K562 (cell line): ENCODE measurements around the gene GOLPH3L. TPM values are rescaled to one million over a fixed set of nuclear protein-coding genes. Genes with fewer than 3 reads are reported as not detected.

Experiments
- ATAC-seq: fragments of 200-7000 bp; cut with Tn5 transposase; 3 replicates; pipeline ENCODE4 v1.9.1; 2020; ENCODE audit warnings: moderate library complexity
- BruUV-seq: library from RNA; stranded (reverse); fragments of 400-500 nt; replicated peaks from 2 replicates; lab custom pipeline; 2021; lab: Mats Ljungman, UMichigan
- CTCF ChIA-PET: fragments of 300-600 bp; formaldehyde crosslinking; extraction: SDS; loops from one replicate; lab custom pipeline; 2021; ENCODE audit warnings: low intra/inter-chr PET ratio; lab: Yijun Ruan, JAX
- POLR2A ChIA-PET: fragments of 300-600, 350-650 bp; sonication (Branson Sonifier 250); formaldehyde crosslinking; extraction: SDS; loops from one replicate; lab custom pipeline; 2021; ENCODE audit warnings: antibody characterized with exemption, inconsistent platforms; lab: Yijun Ruan, JAX
- DNase-seq, 4 experiments: peaks; one replicate each; pipeline versions ENCODE4 v3.0.0 to v3.0.0-alpha.2; 2011 to 2018; ENCODE audit warnings: low spot score in 3 of 4, mixed read lengths in 3 of 4; ENCODE audit errors: extremely low read depth in 1 of 4
- FAIRE-seq: peaks from 2 replicates; lab custom pipeline; 2011; peaks lifted over from hg19 to GRCh38; lab: Jason Lieb, UNC
- H2AFZ ChIP-seq: 2 replicates; pipeline ENCODE4 v1.6.0; 2011; ENCODE audit warnings: low read depth, low read length, control low read depth, inconsistent platforms
- H3K27ac ChIP-seq: fragments of 200-600 bp; 3 replicates; pipeline ENCODE4 v1.8.0; 2011; ENCODE audit warnings: low read depth, mild to moderate bottlenecking, control low read depth, inconsistent platforms, low read length, moderate library complexity, mixed read lengths; ENCODE audit errors: extremely low read depth
- H3K27me3 ChIP-seq, 2 experiments: fragments of 300-600 bp in 1 of 2; 2 replicates in 1 of 2; 3 replicates in 1 of 2; pipeline versions ENCODE4 v1.6.0 to v1.8.0; 2011; ENCODE audit warnings: inconsistent platforms in 2 of 2, low read length in 2 of 2, mild to moderate bottlenecking in 1 of 2, mixed read lengths in 1 of 2, moderate library complexity in 1 of 2; ENCODE audit not compliant: control insufficient read depth in 2 of 2, insufficient read depth in 2 of 2
- H3K36me3 ChIP-seq: fragments of 300-600 bp; 3 replicates; pipeline ENCODE4 v1.8.0; 2011; ENCODE audit warnings: mild to moderate bottlenecking, low read length, inconsistent platforms; ENCODE audit not compliant: control insufficient read depth, insufficient read depth
- H3K4me1 ChIP-seq, 2 experiments: fragments of 200-600 bp in 1 of 2; replicated peaks in 1 of 2; 2 replicates in 1 of 2; 3 replicates in 1 of 2; pipeline versions ENCODE4 v1.5.1 to v1.8.0; 2011; ENCODE audit warnings: inconsistent platforms in 2 of 2, low read length in 2 of 2, mild to moderate bottlenecking in 1 of 2, mixed read lengths in 1 of 2, moderate library complexity in 1 of 2; ENCODE audit not compliant: control insufficient read depth in 2 of 2, insufficient read depth in 2 of 2
- H3K4me2 ChIP-seq: 2 replicates; pipeline ENCODE4 v1.6.1; 2011; ENCODE audit warnings: low read length, control low read depth, inconsistent platforms, mixed read lengths; ENCODE audit not compliant: insufficient read depth
- H3K4me3 ChIP-seq: fragments of 200-600 bp; sonication (generic), shearing (Covaris generic); 2 replicates; pipeline ENCODE4 v1.5.1; 2016; ENCODE audit warnings: control low read depth, inconsistent platforms
- H3K79me2 ChIP-seq: fragments of 200-600 bp; 3 replicates; pipeline ENCODE4 v1.8.0; 2011; ENCODE audit warnings: low read length, inconsistent platforms; ENCODE audit not compliant: control insufficient read depth, insufficient read depth
- H3K9ac ChIP-seq, 2 experiments: 2 replicates each; pipeline versions ENCODE4 v1.6.0 to v1.6.1; 2011; ENCODE audit warnings: low read depth in 2 of 2, low read length in 2 of 2, control low read depth in 1 of 2, inconsistent platforms in 1 of 2, mild to moderate bottlenecking in 1 of 2, mixed read lengths in 1 of 2; ENCODE audit not compliant: insufficient read depth in 1 of 2
- H3K9me1 ChIP-seq: one replicate; pipeline ENCODE4 v1.6.0; 2011; ENCODE audit warnings: inconsistent platforms, mild to moderate bottlenecking, low read length, moderate library complexity; ENCODE audit not compliant: control insufficient read depth, insufficient read depth
- H3K9me3 ChIP-seq: replicated peaks from 2 replicates; pipeline ENCODE4 v1.5.1; 2011; ENCODE audit warnings: low read depth, low read length, inconsistent platforms; ENCODE audit not compliant: control insufficient read depth, insufficient read depth
- H4K20me1 ChIP-seq: replicated peaks from 2 replicates; pipeline ENCODE4 v1.6.1; 2011; ENCODE audit warnings: low read length, inconsistent platforms, mixed read lengths; ENCODE audit not compliant: control insufficient read depth, insufficient read depth
- ATF3 ChIP-seq, 2 experiments: fragments of 450-650 bp in 1 of 2; sonication (generic) in 1 of 2; formaldehyde crosslinking in 1 of 2; IDR thresholded peaks in 1 of 2; conservative IDR thresholded peaks in 1 of 2; 2 replicates each; pipeline versions ENCODE4 v1.6.1 to v1.8.1; 2016 to 2023; ENCODE audit warnings: mild to moderate bottlenecking in 2 of 2, moderate library complexity in 2 of 2, inconsistent platforms in 1 of 2, missing genetic modification reagents in 1 of 2
- FOSL1 ChIP-seq: fragments of 200-800 bp; sonication (Bioruptor generic); conservative IDR thresholded peaks from 2 replicates; pipeline ENCODE4 v1.6.1; 2016; ENCODE audit warnings: missing genetic modification characterization, missing compliant biosample characterization
- JUND ChIP-seq, 2 experiments: IDR thresholded peaks; 2 replicates in 1 of 2; 3 replicates in 1 of 2; pipeline ENCODE4 v1.6.1; 2011; ENCODE audit warnings: borderline replicate concordance in 2 of 2, low read depth in 2 of 2, low read length in 2 of 2, improper control_type of control experiment in 1 of 2, missing biosample characterization in 1 of 2, missing genetic modification characterization in 1 of 2, missing genetic modification reagents in 1 of 2
- MED1 ChIP-seq: sonication (generic); formaldehyde crosslinking; IDR thresholded peaks from 2 replicates; pipeline ENCODE4 v1.8.1; 2023; ENCODE audit warnings: missing genetic modification reagents, borderline replicate concordance
- THRB ChIP-seq: fragments of 450-650 bp; formaldehyde crosslinking; conservative IDR thresholded peaks from 2 replicates; pipeline ENCODE4 v1.4.0; 2022; ENCODE audit warnings: mild to moderate bottlenecking, missing genetic modification characterization
- WGBS: fragments of 100-300 bp; shearing (Covaris generic); methylation state at CpG from one replicate; pipeline ENCODE4 v1.1.6; 2016; ENCODE audit warnings: low coverage, mixed read lengths; ENCODE audit not compliant: insufficient coverage; ENCODE audit errors: missing lambda C conversion rate; 5-methylcytosine and 5-hydroxymethylcytosine counted together
- in situ Hi-C: fragments of 300-500 bp; cut with MboI; formaldehyde crosslinking; loops from 4 replicates; pipeline ENCODE4 v1.15.0; 2018; ENCODE audit warnings: inconsistent platforms, mixed read lengths
- intact Hi-C: fragments of 100-400 bp; cut with micrococcal nuclease; formaldehyde crosslinking; loops from 2 replicates; pipeline ENCODE4 v1.14.2; 2022
- polyA plus RNA-seq, 8 experiments: library from polyadenylated mRNA; depleted of rRNA in 4 of 8; stranded (reverse) in 5 of 8; unstranded in 3 of 8; fragments of >200 nt; fragmentation: Nextera tagmentation in 2 of 8; fragmentation: Illumina TruSeq in 1 of 8; extraction: Ambion mirVana in 2 of 8; extraction: Trizol in 1 of 8; gene quantifications; 2 replicates each; pipeline versions ENCODE4 v1.2.1 to v1.2.3, GENCODE V29; 2011 to 2014; ENCODE audit warnings: inconsistent platforms in 1 of 8, missing spikeins in 1 of 8
- total RNA-seq, 7 experiments: library from RNA; depleted of rRNA in 6 of 7; stranded (reverse); fragments of >200 nt in 6 of 7; fragmentation: Illumina TruSeq in 2 of 7; extraction: Trizol in 2 of 7; gene quantifications; 2 replicates each; pipeline versions ENCODE4 v1.2.1 to v1.2.3, GENCODE V29; 2011 to 2021; ENCODE audit warnings: low replicate concordance in 1 of 7
- TF ChIP-seq, protein P1 (sequence below): fragments of 450-650 bp; IDR thresholded peaks from 2 replicates; pipeline ENCODE4 v1.7.1; 2018; ENCODE audit warnings: mild to moderate bottlenecking, low read depth; ENCODE audit not compliant: partially characterized antibody

Gene GOLPH3L
- total and polyA plus RNA-seq, 9 of the 15 experiments (the other 6 are each of a cell fraction or from before 2014, with no cell fraction given), result 8.1 to 42.1 (median 21.6) TPM

GRCh38 chr1:150627826-150628410 is 69.0 kb downstream of the GOLPH3L start:
- peaks cover 48% of the 10 kb centered on the region for H3K36me3 ChIP-seq
- FAIRE-seq (no peak), DNase-seq (no peak), ATAC-seq (no peak)
- H2AFZ ChIP-seq, result no peak overlapping the region
- no TSS peak for BruUV-seq
- 57% methylated on average over 4 of the region's 5 CpGs for WGBS
- peak overlapping the region; percentile 80 to 87 for H3K9ac ChIP-seq
- peak overlapping the region; percentile 92 for H3K27ac ChIP-seq
- peaks cover 17 to 27% of the 10 kb centered on the region in 2 experiments; a peak in 4 of 5 replicates for H3K4me1 ChIP-seq
- no peaks in the 10 kb centered on the region for H3K9me1 ChIP-seq
- no peaks in the 10 kb centered on the region for H4K20me1 ChIP-seq
- intact Hi-C loops, result loop anchor here (2.0 to 10.0 kb wide), 3 partner anchors 69 to 297 kb away; partner anchors contain the start of genes GOLPH3L, SETDB1 and TARS2
- H3K4me3 ChIP-seq, result peak overlapping the region; percentile 59
- no peaks in the 10 kb centered on the region for H3K27me3 ChIP-seq
- ChIA-PET POLR2A (interaction anchor here (0.6 to 1.8 kb wide), 9 partner anchors 8 to 382 kb away, joined by 3 to 16 read pairs (median 4); partner anchors contain the start of gene MCL1), CTCF (no interaction called here)
- no peaks in the 10 kb centered on the region for H3K9me3 ChIP-seq
- TF ChIP-seq JUND (IDR thresholded peaks at IDR 0.05; ENCODE audit: borderline replicate concordance, low read depth, low read length) (peak; percentile 17; the same call in 1 of the 2 replicates), JUND (tag; IDR thresholded peaks at IDR 0.05; ENCODE audit: borderline replicate concordance, low read depth, low read length) (no peak), FOSL1 (tag) (0 out of 2 replicates have a peak, but pooled peaks have one; percentile 20), THRB (CRISPR knock-in tag) (no peak), ATF3 (IDR thresholded peaks at IDR 0.05) (peak; percentile 36; the same call in 1 of the 2 replicates), ATF3 (CRISPR knock-in tag; conservative IDR thresholded peaks at IDR 0.05) (no peak), MED1 (CRISPR knock-in tag) (no peak)
- TF ChIP-seq, protein P1, sequence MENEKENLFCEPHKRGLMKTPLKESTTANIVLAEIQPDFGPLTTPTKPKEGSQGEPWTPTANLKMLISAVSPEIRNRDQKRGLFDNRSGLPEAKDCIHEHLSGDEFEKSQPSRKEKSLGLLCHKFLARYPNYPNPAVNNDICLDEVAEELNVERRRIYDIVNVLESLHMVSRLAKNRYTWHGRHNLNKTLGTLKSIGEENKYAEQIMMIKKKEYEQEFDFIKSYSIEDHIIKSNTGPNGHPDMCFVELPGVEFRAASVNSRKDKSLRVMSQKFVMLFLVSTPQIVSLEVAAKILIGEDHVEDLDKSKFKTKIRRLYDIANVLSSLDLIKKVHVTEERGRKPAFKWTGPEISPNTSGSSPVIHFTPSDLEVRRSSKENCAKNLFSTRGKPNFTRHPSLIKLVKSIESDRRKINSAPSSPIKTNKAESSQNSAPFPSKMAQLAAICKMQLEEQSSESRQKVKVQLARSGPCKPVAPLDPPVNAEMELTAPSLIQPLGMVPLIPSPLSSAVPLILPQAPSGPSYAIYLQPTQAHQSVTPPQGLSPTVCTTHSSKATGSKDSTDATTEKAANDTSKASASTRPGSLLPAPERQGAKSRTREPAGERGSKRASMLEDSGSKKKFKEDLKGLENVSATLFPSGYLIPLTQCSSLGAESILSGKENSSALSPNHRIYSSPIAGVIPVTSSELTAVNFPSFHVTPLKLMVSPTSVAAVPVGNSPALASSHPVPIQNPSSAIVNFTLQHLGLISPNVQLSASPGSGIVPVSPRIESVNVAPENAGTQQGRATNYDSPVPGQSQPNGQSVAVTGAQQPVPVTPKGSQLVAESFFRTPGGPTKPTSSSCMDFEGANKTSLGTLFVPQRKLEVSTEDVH, result no peak
- peaks cover 56% of the 10 kb centered on the region for H3K79me2 ChIP-seq
- peak overlapping the region; percentile 97 for H3K4me2 ChIP-seq
- in situ Hi-C loops, result no loop called here
